AG04450 (cell line): ENCODE results near the gene VSTM1. TPM values are rescaled to one million over a fixed set of nuclear protein-coding genes. Genes with fewer than 3 reads are reported as not detected.
A peak's percentile ranks its signal among the peaks of the same experiment; 100 is the strongest.

Source experiments
- CTCF ChIA-PET: fragments of 300-600, 350-600 bp; formaldehyde crosslinking; extraction: SDS; loops from one replicate; lab custom pipeline; 2022; ENCODE audit warnings: antibody characterized with exemption, inconsistent platforms; lab: Charles Lee
- POLR2A ChIA-PET: fragments of 350-600 bp; formaldehyde crosslinking; extraction: SDS; loops from one replicate; lab custom pipeline; 2021; ENCODE audit warnings: antibody characterized with exemption, inconsistent platforms; lab: Yijun Ruan, JAX
- DNase-seq: peaks from one replicate; pipeline ENCODE4 v3.0.0-alpha.2; 2011; ENCODE audit warnings: low read depth, low spot score
- H3K27ac ChIP-seq: one replicate; pipeline ENCODE4 v1.5.1; 2012; ENCODE audit warnings: low read depth, low read length, control low read depth
- H3K27me3 ChIP-seq: one replicate; pipeline ENCODE4 v1.6.0; 2012; ENCODE audit warnings: low read length; ENCODE audit not compliant: control insufficient read depth, insufficient read depth
- H3K4me3 ChIP-seq: 2 replicates; pipeline ENCODE4 v1.5.1; 2011; ENCODE audit warnings: mild to moderate bottlenecking, low read depth, low read length, control low read depth
- H3K9me3 ChIP-seq: 2 replicates; pipeline ENCODE4 v1.5.1; 2012; ENCODE audit warnings: low read length; ENCODE audit not compliant: control insufficient read depth, insufficient read depth
- CTCF ChIP-seq: IDR thresholded peaks from 2 replicates; pipeline ENCODE4 v1.5.1; 2011; ENCODE audit warnings: low read depth, low read length, control low read depth, inconsistent platforms
- polyA plus RNA-seq: library from polyadenylated mRNA; depleted of rRNA; stranded (reverse); fragments of >200 nt; gene quantifications from 2 replicates; pipeline ENCODE4 v1.2.3, GENCODE V29; 2011; rRNA removed
- small RNA-seq: library from RNA; depleted of rRNA; stranded (forward); fragments of <200 nt; gene quantifications from one replicate; pipeline ENCODE3, GENCODE V24; 2012; ENCODE audit warnings: low read depth; ENCODE audit not compliant: insufficient read length

VSTM1 gene
- polyA plus RNA-seq, 1 experiment: not detected

- CTCF ChIA-PET: interaction anchor here (0.9 to 2.0 kb wide), 2 partner anchors 31 to 37 kb away, joined by 4 to 7 read pairs; no protein-coding TSS in a partner anchor
- Histone ChIP-seq H3K9me3 (no peaks in the 10 kb centered on the region), H3K27ac (no peak overlapping the region), H3K4me3 (no peak overlapping the region), H3K27me3 (peaks cover 4% of the 10 kb centered on the region)
- TF ChIP-seq CTCF: no peak
- DNase-seq: no peak
- POLR2A ChIA-PET: no interaction called here
Measured at GRCh38 chr19:53992815-53993214, 70.9 kb downstream of the VSTM1 start.

- no peak overlapping the region for H3K4me3 ChIP-seq
- H3K27me3 ChIP-seq: peaks cover 4% of the 10 kb centered on the region
- no peaks in the 10 kb centered on the region for H3K9me3 ChIP-seq
- ChIA-PET POLR2A (no interaction called here), CTCF (interaction anchor here (0.8 to 2.0 kb wide), 3 partner anchors 31 to 39 kb away, joined by 3 to 7 read pairs (median 4); no protein-coding TSS in a partner anchor)
- no peak for TF ChIP-seq CTCF
- DNase-seq: no peak
- H3K27ac ChIP-seq: no peak overlapping the region
Measured at GRCh38 chr19:53992211-53992610, 71.5 kb downstream of the VSTM1 start.

- TF ChIP-seq CTCF: no peak
- ChIA-PET CTCF (interaction anchor here (0.8 kb wide), 1 partner anchor 40 kb away, joined by 3 read pairs; no protein-coding TSS in a partner anchor), POLR2A (no interaction called here)
- peak within 1 kb of the TSS; percentile 51 for H3K4me3 ChIP-seq
- H3K27ac ChIP-seq: no peak within 1 kb of the TSS
- H3K9me3 ChIP-seq: no peaks in the 10 kb centered on the region
- DNase-seq: no peak
- H3K27me3 ChIP-seq: peaks cover 4% of the 10 kb centered on the region
Measured at GRCh38 chr19:53991224-53992113, 72.2 kb downstream of the VSTM1 start, which contains the start of gene CACNG6. CACNG6 (plus strand) TSS chr19:53991637; CDS start chr19:53992878, 1,241 bp downstream.

Small RNA genes within 50 kb of the gene (small RNA-seq; reads per million reads assigned to genes)
- not detected for gene AC012314.20

Other genes starting within 250 kb of the VSTM1 start
- gene NLRP12, start 239.6 kb downstream of the VSTM1 start, polyA plus RNA-seq: not detected in 2 replicates
- 39.3 and 71.0 TPM in 2 replicates for gene MYADM, start 196.0 kb downstream of the VSTM1 start, polyA plus RNA-seq
- gene PRKCG, start 181.7 kb downstream of the VSTM1 start, polyA plus RNA-seq: 0.09 and 0.14 TPM in 2 replicates
- 8.6 and 9.3 TPM in 2 replicates for gene CACNG7, start 154.6 kb downstream of the VSTM1 start, polyA plus RNA-seq
- gene CACNG8, start 101.0 kb downstream of the VSTM1 start, polyA plus RNA-seq: 0.33 and 0.52 TPM in 2 replicates
- 0.17 and 0.19 TPM in 2 replicates for gene CACNG6, start 72.3 kb downstream of the VSTM1 start, polyA plus RNA-seq
- not detected in 2 replicates for gene TARM1, start 17.5 kb upstream of the VSTM1 start, polyA plus RNA-seq
- 0.22 and 0.29 TPM in 2 replicates for gene OSCAR, start 36.9 kb upstream of the VSTM1 start, polyA plus RNA-seq
- gene NDUFA3, start 39.0 kb upstream of the VSTM1 start, polyA plus RNA-seq: 35.4 and 54.0 TPM in 2 replicates
- 12.3 and 15.8 TPM in 2 replicates for gene TFPT, start 51.8 kb upstream of the VSTM1 start, polyA plus RNA-seq
- 28.7 and 35.3 TPM in 2 replicates for gene PRPF31, start 51.9 kb upstream of the VSTM1 start, polyA plus RNA-seq
- gene CNOT3, start 73.9 kb upstream of the VSTM1 start, polyA plus RNA-seq: 9.9 and 18.7 TPM in 2 replicates
- 3.0 and 3.3 TPM in 2 replicates for gene LENG1, start 95.8 kb upstream of the VSTM1 start, polyA plus RNA-seq
- 1.3 and 1.5 TPM in 2 replicates for gene TMC4, start 109.3 kb upstream of the VSTM1 start, polyA plus RNA-seq
- 45.1 and 63.2 TPM in 2 replicates for gene MBOAT7, start 125.7 kb upstream of the VSTM1 start, polyA plus RNA-seq
- gene TSEN34, start 127.4 kb upstream of the VSTM1 start, polyA plus RNA-seq: 32.4 and 36.4 TPM in 2 replicates
- gene RPS9, start 137.0 kb upstream of the VSTM1 start, polyA plus RNA-seq: 1,566 and 2,378 TPM in 2 replicates
- not detected in 2 replicates for gene LILRB3, start 159.1 kb upstream of the VSTM1 start, polyA plus RNA-seq
- not detected in 2 replicates for gene LILRA6, start 178.9 kb upstream of the VSTM1 start, polyA plus RNA-seq
- not detected in 2 replicates for gene LILRB5, start 193.4 kb upstream of the VSTM1 start, polyA plus RNA-seq
- not detected in 2 replicates for gene LILRB2, start 217.2 kb upstream of the VSTM1 start, polyA plus RNA-seq
- not detected in 2 replicates for gene LILRA5, start 249.3 kb upstream of the VSTM1 start, polyA plus RNA-seq